Stimulated activated CD8-positive, alpha-beta memory T cell treated with anti-CD3 and anti-CD28 coated beads, Interleukin-15, amount 100 ng/mL, for 48 hours (primary cell): Measurements from ENCODE around the gene DNTTIP2.
"Not testable (repeated sequence)": the region's sequence is repeated elsewhere in the genome, so short reads cannot be mapped to it uniquely, and the experiment has no call there.

Experiments
- DNase-seq, 2 donors: peaks; one replicate each; pipeline ENCODE4 v3.0.0-alpha.2; 2020; ENCODE audit warnings: low read depth in 2 of 2

Gene DNTTIP2

DNA sequence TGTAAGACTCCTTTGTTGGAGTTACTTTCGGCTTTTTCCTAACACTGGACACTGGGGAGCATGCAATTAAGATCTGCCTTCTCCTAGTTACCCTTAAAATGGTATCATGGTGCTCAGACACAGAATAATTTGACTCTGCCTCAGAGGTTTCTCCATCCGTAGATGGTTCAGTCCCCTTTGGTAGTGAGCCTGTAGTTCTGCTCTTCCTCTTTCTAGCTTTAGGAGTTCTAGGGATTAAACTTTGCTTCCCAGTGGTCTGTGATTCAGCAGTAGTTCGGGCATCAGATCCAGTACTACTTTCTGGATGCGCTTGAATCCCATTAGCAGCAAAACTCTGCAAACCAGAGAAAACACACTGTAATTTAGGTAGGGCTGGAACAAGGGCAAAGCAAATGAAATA lies 1.5 kb downstream of the DNTTIP2 start:
- no peak for DNase-seq

DNA sequence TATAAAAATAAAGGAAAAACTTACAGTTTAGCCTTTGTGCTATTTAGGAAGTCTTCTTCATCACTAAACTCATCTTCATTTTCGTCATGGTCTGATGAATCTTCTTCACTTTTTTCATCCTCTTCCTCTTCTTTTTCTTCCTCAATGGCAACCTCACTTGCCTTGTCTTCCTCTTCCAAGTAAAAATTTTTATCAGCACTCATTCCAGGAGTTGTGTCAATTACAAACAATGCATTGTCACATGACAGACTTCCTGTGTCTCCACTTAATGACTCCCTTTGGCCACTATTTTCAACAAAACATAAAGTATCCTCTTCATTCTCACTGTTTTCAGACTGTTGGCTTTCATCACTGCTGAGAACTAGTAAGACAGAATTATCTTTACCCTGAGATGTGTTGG lies 2.8 kb downstream of the DNTTIP2 start:
- no peak for DNase-seq

GRCh38 chr1:93874025-93874651 lies 4.9 kb downstream of the DNTTIP2 start:
- no peak for DNase-seq

DNA sequence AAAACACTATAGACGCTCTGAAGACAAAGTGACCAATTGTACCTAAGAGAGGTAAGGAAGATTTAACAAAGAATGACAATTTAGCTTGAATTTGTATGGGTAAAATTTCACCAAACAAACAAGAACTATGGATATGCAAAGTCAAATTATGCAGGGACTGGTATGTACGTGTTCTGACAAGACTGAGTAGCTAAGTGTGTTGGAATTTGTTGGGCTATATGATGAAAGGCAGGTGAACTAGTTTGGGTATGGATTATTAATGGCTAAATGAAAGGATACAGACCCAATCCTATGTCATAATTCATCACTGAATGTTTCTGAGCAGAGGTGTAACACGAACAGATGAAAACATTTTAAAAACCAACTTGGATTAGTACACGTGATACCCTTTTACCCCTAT lies 7.6 kb downstream of the DNTTIP2 start:
- no peak for DNase-seq

GRCh38 chr1:93869653-93870052 lies 9.4 kb downstream of the DNTTIP2 start:
- no peak for DNase-seq

GRCh38 chr1:93868492-93868891 lies 10.5 kb downstream of the DNTTIP2 start:
- not testable (repeated sequence) for DNase-seq

DNA sequence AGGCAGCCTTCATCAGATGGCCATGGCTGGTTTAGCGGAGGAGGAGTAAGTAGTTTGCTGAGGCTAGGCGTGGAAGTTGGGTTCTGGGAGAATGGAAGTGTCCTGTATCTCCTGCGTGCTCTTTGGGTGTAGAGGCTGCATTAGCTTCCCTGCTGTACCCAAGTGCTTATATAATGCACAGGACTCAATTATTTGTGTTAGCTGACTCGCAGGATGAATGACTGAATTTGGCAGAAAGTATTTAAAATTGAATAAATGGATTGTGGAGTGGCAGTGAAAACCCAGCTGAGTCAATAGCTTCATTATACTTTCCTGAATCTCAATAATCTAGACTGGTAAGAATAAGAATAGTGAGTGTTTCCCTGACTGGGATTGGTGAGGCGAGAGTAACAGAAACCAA lies 13.8 kb downstream of the DNTTIP2 start:
- DNase-seq, result no peak

DNA sequence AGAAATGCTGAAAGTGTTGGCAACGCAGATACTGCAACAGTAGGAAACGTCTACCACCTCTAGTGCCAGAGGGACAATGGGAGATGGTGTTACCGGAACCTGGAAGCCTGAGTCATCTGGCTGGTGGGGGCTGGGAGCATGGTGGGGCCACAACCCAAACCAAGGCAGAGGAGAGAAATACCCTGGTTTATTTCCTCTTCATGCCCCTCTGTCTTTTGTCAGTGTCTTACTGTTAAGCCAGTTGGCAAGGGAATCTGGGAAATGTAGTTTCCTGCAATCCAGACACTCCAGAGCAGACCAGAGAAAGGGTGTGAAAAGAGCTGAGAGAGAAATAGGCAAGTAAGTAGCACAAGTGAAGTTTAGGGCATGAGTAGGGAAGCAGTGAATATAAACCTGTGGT lies 14.8 kb downstream of the DNTTIP2 start:
- no peak for DNase-seq

GRCh38 chr1:93857653-93858052 lies 21.4 kb downstream of the DNTTIP2 start:
- not testable (repeated sequence) for DNase-seq

DNA sequence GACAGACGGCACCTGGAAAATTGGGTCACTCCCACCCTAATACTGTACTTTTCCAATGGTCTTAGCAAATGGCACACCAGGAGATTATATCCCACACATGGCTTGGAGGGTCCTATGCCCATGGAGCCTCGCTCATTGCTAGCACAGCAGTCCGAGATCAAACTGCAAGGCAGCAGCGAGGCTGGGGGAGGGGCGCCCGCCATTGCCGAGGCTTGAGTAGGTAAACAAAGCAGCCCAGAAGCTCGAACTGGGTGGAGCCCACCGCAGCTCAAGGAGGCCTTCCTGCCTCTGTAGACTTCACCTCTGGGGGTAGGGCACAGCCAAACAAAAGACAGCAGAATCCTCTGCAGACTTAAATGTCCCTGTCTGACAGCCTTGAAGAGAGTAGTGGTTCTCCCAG lies 23.0 kb downstream of the DNTTIP2 start:
- not testable (repeated sequence) for DNase-seq

DNA sequence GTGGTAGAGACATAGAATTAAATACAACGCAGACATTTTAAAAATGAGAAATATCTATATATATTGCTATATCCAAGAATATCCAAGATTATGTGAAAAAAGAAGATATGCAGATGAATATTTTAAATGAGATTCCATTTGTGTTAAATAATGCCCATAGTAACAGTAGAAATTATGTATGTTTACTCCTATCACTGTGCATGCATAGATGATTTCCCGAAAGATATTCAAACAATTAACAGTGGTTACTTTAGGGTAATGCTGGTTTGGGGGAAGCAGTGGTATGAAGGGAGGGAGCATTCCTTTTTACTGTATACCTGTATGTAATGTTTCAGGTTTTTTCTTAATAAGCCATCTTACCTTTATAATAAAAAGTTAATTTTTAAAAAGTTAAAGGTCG lies 25.1 kb downstream of the DNTTIP2 start:
- DNase-seq, result no peak

GRCh38 chr1:93851878-93852277 lies 27.1 kb downstream of the DNTTIP2 start:
- DNase-seq, result no peak

GRCh38 chr1:93851327-93851712 lies 27.7 kb downstream of the DNTTIP2 start:
- no peak for DNase-seq

DNA sequence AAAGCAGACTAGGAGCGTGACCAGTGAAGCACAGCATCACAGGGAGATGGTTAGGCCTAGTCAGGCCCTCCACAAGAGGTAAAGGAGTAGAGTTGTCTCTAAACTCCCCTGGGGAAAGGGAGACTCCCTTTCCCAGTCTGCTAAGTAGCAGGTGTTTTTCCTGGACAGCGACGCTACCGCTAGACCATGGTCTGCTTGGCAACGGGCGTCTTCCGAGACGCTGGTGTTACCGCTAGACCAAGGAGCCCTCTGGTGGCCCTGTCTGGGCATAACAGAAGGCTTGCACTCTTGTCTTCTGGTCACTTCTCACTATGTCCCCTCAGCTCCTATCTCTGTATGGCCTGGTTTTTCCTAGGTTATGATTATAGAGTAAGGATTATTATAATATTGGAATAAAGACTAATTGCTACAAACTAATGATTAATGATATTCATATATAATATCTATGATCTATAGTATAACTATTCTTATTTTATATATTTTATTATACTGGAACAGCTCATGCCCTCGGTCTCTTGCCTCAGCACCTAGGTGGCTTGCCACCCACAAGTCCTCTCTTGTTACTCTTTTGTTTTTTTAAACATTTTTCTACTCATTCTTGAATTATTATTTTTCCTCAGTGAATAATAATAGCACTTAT lies 28.2 kb downstream of the DNTTIP2 start:
- DNase-seq, result peak; percentile 27

DNA sequence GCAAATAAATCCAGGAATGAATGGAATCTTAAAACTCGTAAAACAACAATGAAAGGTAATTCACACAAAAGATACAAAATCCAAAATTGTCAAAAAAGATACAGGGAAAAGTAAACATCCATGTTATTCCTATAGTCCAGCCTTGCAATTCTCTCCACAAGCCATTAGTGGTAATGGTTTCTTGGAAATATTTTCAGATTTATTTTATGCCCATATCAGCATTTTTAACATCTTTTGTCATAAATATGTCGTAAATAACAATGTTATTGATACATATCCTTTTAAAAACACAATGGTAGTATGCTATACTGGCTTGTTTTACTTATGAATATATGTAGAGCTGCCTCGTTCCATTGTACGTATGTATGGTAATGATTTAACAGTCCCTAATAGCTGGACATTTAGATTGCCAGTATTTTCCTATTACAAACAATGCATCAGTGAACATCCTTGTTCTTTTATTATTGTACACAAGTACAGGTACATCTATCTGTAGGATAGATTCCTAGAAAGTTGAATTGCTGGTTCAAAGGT lies 30.6 kb downstream of the DNTTIP2 start:
- no peak for DNase-seq

GRCh38 chr1:93847811-93848288 lies 31.2 kb downstream of the DNTTIP2 start:
- peak; percentile 32 to 34 for DNase-seq

GRCh38 chr1:93846992-93847810 lies 31.8 kb downstream of the DNTTIP2 start:
- peak; percentile 67 to 75 for DNase-seq

- peak; percentile 70 to 71 for DNase-seq
These were observed 32.6 kb downstream of the DNTTIP2 start for GRCh38 chr1:93846206-93846991.

DNA sequence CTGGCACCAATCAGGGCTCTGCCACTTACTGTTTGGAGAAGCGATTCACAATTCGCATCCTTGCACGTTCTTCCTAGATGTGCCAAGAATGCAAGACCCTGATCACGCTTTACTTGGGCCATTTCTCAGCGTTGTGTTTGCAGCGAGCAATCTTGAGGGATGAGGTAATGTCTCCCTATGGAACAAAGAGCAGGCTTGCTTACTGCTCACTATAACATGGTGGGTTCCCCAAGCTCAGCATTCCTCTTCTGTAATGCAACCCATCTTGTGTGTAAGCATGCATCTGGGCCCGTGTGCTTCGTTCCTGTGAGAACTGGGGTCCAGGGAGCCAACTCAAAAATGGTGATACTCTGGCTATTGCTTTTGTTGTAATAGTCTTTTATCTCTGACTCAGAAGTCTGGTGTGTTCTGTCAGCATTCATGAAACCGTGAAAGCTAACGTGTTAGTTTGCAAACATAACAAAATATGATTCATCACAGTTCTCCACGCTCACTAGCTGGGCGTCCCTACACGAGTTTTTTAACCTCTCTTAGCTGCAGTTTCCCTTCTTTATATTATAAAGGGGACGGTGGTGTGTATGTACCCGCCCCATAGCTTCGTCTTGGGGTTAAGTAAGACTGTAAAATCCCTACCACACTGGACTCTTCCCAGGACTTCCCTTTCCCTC lies 33.3 kb downstream of the DNTTIP2 start:
- DNase-seq, result no peak

DNA sequence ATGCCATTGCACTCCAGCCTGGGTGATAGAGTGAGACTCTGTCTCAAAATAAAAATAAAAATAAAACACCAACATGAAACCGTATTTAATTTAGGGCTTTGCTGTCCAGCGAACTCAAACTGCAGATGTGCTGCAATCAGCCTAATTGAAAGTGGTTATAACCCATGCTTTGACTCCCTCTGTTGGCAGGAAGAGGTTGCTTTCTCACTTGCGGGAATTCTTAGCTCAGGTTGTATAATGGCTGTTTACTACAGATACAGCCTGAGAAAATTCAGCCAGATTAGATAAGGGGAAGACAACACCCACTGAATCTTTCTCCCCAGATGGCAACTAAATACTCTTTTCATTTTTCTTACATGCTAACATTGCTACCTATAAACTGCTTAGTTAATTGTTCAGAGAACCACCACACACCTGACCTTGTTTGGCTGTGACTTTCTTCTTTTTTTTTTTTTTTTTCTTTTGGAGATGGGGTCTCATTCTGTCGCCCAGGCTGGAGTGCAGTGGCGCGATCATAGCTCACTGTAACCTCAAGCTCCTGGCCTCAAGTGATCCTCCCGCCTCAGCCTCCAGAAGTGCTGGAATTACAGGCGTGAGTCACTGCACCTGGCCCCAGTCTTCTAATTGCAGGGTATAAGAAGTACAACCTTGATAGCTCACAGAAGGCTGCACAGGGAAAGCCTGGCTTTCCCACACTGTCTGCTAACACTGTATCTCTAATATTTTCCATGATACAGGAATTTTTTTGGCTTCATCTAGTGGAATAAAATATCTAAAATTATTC lies 34.6 kb downstream of the DNTTIP2 start:
- no peak for DNase-seq
